Posterior cingulate gyrus (tissue), 11 donors: Measurements from ENCODE around the gene GPR12.

Experiments used
- DNase-seq, 10 donors: peaks; one replicate each; pipeline versions ENCODE4 v3.0.0 to v3.0.0-alpha.2; 2020 to 2021; ENCODE audit warnings: mixed read lengths in 3 of 10
- intact Hi-C: fragments of 100-400 bp; cut with DNase I; formaldehyde crosslinking; loops from one replicate; pipeline ENCODE4 v1.15.1; 2023

Gene GPR12

GRCh38 chr13:26759907-26760831, at the start of gene GPR12:
Gene GPR12, minus strand, starts transcription at chr13:26760786. Its CDS starts 959 bp downstream, at chr13:26759827.
- DNase-seq = peak in 7 of 10 donors; percentile 13 to 88 (median 28)

GRCh38 chr13:26810095-26810494, 49.5 kb upstream of the GPR12 start:
- DNase-seq = no peak
- intact Hi-C loops = no loop called here

More at GRCh38 chr13:26759907-26760831, at the start of gene GPR12:
- intact Hi-C loops = loop anchor here (5.0 kb wide), 1 partner anchor 112 kb away; no protein-coding TSS in a partner anchor

- no peak for DNase-seq
- intact Hi-C loops = no loop called here
Observed at GRCh38 chr13:26806891-26807290, 46.3 kb upstream of the GPR12 start.

- intact Hi-C loops = no loop called here
- no peak for DNase-seq
Observed at GRCh38 chr13:26787961-26788360, 27.4 kb upstream of the GPR12 start.

GRCh38 chr13:26786651-26787295, 26.2 kb upstream of the GPR12 start:
- DNase-seq = no peak
- intact Hi-C loops = no loop called here

GRCh38 chr13:26785838-26786630, 25.4 kb upstream of the GPR12 start:
- intact Hi-C loops = no loop called here
- DNase-seq = peak in 4 of 10 donors; percentile 25 to 88 (median 52)

GRCh38 chr13:26784704-26785639, 24.4 kb upstream of the GPR12 start:
- intact Hi-C loops = no loop called here
- peak in 1 of 10 donors; percentile 66 for DNase-seq

- no peak for DNase-seq
- intact Hi-C loops = no loop called here
Observed at GRCh38 chr13:26780411-26780810, 19.8 kb upstream of the GPR12 start.

GRCh38 chr13:26779321-26779720, 18.7 kb upstream of the GPR12 start:
- intact Hi-C loops = no loop called here
- DNase-seq = no peak

GRCh38 chr13:26772531-26772930, 11.9 kb upstream of the GPR12 start:
- DNase-seq = no peak
- intact Hi-C loops = no loop called here

GRCh38 chr13:26771796-26772195, 11.2 kb upstream of the GPR12 start:
- peak in 1 of 10 donors; percentile 53 for DNase-seq
- intact Hi-C loops = no loop called here

- intact Hi-C loops = no loop called here
- DNase-seq = peak in 2 of 10 donors; percentile 31 to 81
Observed at GRCh38 chr13:26762745-26763345, 2.3 kb upstream of the GPR12 start.

GRCh38 chr13:26760832-26761582, 421 bp upstream of the GPR12 start:
- intact Hi-C loops = no loop called here
- DNase-seq = peak in 1 of 10 donors; percentile 84

GRCh38 chr13:26759249-26759906, 1.2 kb downstream of the GPR12 start:
- DNase-seq = peak in 3 of 10 donors; percentile 14 to 83 (median 80)
- intact Hi-C loops = loop anchor here (5.0 kb wide), 1 partner anchor 113 kb away; no protein-coding TSS in a partner anchor

- peak in 1 of 10 donors; percentile 52 for DNase-seq
- intact Hi-C loops = loop anchor here (5.0 kb wide), 1 partner anchor 114 kb away; no protein-coding TSS in a partner anchor
Observed at GRCh38 chr13:26758496-26759157, 2.0 kb downstream of the GPR12 start.

GRCh38 chr13:26756961-26757360, 3.6 kb downstream of the GPR12 start:
- intact Hi-C loops = loop anchor here (5.0 kb wide), 1 partner anchor 115 kb away; no protein-coding TSS in a partner anchor

GRCh38 chr13:26752671-26753070, 7.9 kb downstream of the GPR12 start:
- intact Hi-C loops = no loop called here
- no peak for DNase-seq

More at GRCh38 chr13:26756961-26757360, 3.6 kb downstream of the GPR12 start:
- DNase-seq = no peak
